ENCODE data around the gene TLK2.

DNA sequence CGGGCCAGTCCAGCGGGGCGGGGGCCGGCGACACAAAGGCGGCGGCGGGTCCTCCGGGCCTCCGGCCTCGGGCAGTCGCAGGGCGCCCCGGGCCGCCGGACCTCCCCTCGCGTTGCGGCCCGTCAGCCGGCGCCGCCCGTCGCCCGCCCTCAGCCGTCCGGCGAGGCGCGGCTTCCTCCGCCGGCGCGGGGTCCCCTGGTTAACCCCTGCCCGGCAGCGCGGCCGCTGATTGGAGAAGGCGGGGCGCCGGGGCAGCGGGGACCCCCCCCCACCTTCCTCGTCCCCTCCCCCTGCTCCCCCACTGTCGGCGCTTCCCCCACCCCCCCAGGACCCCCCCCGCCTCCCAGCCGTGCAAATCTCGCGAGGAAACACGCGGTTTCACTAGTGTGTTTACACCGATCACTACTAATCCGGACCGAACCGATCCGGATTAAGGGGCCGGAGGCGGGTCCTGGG, at the start of gene TLK2:
- TF ChIP-seq CTCF (optimal IDR thresholded peaks at IDR 0.05 in 1 of 3, IDR thresholded peaks at IDR 0.05 in 1 of 3, conservative IDR thresholded peaks at IDR 0.05 in 1 of 3; ENCODE audit: extremely low read depth in 1 of 3, insufficient read depth in 2 of 3, low read length in 3 of 3) (no peak), EZH2 (IDR thresholded peaks at IDR 0.05; ENCODE audit: low read length) (no peak)

Measured in keratinocyte (primary cell).